Measurements from ENCODE around the gene OPHN1.
"Not testable (repeated sequence)": the region's sequence is repeated elsewhere in the genome, so short reads cannot be mapped to it uniquely, and the experiment has no call there.

The OPHN1 gene

DNA sequence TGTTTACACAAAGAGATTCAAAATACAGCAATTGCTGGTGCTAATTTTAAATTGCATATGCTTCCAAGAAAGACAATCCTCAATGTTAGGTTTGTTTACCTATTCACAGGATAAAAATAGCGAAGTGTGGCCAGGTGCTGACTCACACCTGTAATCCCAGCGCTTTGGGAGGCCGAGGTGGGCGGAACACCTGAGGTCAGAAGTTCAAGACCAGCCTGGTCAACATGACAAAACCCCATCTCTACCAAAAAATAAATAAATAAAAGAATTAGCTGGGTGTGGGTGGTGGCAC is 77.7 kb downstream of the OPHN1 start:
- DNase-seq = no peak

DNA sequence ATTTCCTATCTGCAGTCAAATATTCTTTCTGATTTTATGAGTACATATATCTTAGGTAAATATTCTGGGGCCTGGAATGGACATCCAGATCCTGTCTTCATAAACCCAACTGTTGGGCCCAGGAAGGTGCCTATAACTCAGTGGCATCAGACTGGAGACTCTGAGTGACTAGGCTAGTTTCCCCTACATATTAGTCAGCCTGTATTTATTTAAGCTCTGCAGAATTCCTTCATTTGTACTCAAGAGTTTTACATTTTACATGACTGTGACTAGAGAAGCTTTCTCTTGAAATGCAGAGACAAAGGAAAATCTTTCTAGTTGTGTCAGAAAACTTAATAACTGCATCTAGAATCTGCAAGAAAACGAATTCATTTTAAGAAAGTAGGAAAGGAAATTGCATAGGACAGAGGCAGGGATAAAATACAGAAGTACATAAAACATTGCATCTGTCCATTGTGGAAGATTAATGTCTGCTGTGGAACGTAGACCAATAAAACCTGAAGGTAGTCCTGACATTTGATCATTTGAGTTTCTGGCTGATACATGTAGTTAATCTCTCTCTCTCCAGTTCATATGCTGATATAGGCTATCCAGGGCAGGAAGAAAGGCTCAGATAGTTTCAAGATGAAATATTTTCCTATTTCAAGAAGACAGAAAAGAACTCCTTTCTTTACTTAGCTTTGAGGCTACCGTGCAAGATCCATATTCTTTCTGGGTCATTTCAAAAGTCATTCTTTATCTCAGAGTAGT is 78.2 kb downstream of the OPHN1 start:
- DNase-seq = no peak

DNA sequence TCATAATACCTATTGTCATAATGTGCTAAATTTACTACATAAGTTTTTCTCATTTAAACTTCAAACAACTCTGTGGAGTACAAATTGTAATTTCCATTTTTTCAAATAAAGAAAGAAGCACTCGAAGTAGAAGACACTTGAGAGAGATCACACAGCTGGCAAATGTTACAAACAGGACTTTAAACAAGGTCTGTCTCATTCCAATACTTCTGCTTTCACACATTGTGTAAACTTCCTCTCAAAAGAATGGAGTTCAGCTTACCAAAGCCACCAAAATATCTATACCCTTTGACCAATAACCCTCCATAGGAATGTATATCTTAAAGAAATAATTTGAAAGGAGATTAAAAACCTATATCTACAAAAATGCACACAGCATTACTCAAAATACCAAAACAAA is 88.3 kb downstream of the OPHN1 start:
- DNase-seq = no peak

DNA sequence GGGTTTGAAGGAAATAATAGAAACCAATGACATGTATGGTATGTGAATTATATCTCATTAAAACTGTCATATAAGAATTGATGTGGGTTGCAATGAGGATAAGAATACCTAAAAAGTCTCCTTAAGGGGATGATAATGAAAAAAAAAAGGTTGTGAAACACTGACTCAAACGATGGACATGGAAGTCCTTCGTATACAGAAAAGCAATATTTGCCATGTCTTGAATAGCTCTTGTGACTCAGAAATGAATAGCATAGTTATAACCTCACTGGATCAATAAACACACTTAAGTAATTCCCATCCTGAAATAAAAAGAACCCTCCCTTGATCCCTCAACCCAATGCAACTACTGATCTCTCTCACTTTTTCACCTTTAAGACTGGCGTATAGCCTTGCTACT is 89.7 kb downstream of the OPHN1 start:
- no peak for DNase-seq

DNA sequence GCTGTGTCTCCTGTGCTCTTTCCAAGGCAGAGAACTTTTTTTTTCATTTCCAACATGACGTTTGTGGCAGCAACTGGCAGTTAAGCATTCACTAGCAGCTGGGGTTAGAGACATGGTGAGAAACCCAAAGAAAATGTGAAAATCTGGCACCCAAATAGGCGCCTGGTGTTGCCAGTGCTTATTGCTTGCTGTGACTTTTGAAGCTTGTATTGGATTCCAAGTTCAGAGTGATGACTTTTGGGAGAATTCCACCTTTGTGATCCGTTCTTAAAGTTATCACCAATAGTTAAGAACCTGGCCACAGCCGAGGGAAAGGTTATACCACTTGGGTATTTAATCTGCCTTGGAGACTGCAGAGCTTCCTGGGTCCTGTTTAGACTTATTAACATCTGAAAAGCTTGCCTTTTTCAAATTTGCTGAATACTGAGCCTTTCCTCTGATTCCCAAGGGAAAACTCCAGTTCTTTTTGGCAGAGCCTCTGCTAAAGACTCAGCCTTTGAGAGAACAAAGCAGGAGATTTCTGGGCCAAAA is 101.0 kb downstream of the OPHN1 start:
- DNase-seq = no peak

DNA sequence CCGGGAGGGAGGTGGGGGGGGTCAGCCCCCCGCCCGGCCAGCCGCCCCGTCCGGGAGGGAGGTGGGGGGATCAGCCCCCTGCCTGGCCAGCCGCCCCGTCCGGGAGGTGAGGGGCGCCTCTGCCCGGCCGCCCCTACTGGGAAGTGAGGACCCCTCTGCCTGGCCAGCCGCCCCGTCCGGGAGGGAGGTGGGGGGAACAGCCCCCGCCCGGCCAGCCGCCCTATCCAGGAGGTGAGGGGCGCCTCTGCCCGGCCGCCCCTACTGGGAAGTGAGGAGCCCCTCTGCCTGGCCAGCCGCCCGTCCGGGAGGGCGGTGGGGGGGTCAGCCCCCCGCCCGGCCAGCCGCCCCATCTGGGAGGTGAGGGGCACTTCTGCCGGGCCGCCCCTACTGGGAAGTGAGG is 106.5 kb downstream of the OPHN1 start:
- DNase-seq = not testable (repeated sequence)

DNA sequence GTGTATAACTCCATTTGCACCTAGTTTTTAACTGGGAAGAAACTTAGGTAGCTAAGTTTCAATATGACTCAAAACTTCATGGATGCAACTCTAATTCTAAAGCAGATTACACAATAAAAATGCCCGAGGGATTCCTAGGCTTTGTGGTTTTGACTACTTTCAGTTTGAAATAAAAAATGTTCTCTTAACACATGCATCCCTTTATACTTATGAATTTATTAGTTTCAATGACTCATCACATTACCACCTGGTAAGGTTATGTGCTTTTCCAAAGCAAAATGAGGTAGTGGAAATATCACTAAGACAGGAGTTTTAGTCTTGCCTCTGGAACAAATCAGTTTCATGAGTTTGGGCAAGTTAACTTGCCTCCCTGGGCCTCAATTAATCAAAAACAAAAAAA is 125.5 kb downstream of the OPHN1 start:
- DNase-seq = no peak

DNA sequence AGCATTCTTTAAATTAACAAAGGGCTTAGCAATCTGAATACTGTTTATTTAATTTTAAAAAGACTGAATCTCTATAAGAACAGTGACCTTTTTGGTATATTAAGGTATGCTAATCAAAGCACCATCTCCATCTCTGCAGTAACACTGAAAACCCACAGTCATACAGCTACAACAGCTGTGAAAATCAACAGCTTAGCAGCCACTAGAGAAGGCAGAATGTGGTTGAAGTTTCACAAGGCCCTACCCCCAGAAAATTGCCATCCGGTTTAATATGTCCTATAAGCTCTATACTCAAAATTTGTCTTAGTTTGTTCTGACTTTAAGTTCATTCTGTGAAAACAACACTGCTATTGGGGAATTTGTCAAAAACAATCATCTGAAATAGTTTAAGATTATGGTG is 128.7 kb downstream of the OPHN1 start:
- no peak for DNase-seq

DNA sequence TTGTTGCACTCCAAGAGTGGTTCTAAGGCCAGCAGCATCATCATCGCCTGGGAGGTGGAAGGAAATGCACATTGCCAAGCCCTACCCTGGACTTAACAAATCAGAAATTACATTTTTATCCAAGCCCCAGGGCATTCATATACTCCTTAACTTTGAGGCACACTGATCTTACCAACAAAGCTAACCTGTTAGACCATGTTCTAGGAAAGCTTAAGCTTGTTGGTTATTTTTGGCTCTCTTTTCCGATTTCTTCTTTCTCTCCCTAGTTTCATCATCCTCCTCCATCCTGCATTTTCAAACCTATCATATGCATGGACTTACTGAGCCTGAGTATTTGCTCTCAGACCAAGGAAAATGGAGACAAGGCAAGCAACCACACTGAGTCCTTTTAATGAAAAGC is 133.4 kb downstream of the OPHN1 start:
- no peak for DNase-seq

DNA sequence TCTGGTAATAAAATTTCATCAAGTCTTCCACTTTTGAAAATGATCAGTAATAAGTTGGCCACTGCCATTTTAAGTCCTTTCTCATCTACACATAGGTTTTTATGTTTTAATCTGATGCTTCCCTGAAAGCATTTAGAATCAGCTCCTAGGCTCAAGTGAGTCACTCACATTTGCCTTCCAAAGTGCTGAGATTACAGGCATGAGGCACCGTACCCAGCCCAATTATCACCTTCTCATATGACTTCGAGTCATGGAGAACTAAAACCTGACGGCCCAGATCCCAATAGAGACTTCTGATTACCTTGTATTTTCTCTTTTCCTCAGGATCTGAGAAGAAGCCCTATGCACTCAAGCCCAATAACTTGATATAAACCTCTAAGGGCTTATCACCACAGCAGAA is 140.8 kb downstream of the OPHN1 start:
- DNase-seq = no peak

DNA sequence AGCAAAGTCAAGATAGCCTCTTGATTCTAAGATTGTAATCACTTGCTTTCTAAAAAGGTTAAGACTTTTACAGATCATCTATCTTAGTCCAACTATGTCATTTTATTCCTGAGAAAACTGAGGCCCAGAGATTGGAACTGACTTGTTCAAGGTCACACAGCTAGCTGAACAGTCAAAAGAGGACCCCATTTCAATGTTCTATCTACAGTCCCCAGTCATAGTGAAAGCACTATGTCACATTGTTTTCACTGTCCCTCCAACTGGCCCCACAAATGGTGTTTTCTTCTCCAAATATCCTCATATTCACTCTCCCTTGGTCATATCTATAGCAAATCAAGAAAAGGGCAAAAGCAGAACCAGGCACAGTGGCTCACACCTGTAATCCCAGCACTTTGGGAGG is 145.2 kb downstream of the OPHN1 start:
- DNase-seq = no peak

DNA sequence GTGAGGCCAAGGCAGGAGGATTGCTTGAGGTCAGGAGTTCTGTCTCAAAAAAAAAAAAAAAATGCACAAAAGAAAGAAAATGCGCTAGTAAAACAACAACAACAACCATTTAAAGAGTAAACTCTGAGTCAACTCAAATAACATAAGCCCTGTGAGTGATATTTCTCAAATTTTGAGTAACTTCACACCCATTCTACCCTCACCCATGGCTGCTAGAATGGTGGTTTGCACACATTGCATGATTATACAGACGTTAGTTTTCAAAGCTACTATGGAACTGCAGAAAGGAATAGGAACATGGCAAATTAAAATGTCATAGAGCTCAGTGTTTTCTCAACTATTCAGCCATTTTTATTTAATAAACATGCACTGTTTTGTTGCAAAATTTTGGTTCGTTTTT is 145.9 kb downstream of the OPHN1 start:
- DNase-seq = no peak

DNA sequence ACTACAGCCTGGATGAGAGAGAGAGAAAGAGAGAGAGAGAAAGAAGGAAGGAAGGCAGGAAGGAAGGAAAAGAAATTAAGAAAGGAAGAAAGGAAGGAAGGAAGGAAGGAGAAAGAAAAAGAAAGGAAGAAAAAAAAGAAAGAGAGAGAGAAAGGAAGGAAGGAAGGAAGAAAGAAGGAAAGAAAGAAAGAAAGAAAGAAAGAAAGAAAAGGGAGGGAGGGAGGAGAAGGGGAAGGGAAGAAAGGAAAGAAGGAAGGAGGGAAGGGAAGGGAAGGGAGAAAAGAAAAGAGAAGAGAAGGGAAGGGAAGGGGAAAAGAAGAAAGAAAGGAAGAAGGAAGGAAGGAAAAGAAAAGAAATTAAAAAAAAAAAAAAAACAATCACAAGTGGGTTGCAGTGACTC is 146.3 kb downstream of the OPHN1 start:
- no peak for DNase-seq

DNA sequence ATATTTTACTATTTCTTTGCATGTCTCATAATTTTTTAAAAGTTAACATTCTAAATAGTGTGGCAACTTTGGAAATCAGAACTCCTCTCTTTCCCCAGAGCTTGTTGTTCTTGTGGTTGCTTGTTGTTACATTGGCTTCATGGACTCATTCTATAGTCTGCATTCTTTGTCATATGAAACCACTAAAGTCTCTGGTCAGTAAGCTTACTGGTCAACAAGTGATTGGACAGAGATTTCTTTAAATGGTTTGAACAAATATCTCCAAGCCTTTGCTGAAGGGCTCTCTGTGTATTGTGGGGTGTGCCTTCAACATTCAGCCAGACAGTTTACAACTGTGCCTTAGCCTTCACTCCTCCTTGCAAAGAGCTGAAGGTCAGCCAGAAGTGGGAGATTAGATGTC is 147.2 kb downstream of the OPHN1 start:
- DNase-seq = no peak

DNA sequence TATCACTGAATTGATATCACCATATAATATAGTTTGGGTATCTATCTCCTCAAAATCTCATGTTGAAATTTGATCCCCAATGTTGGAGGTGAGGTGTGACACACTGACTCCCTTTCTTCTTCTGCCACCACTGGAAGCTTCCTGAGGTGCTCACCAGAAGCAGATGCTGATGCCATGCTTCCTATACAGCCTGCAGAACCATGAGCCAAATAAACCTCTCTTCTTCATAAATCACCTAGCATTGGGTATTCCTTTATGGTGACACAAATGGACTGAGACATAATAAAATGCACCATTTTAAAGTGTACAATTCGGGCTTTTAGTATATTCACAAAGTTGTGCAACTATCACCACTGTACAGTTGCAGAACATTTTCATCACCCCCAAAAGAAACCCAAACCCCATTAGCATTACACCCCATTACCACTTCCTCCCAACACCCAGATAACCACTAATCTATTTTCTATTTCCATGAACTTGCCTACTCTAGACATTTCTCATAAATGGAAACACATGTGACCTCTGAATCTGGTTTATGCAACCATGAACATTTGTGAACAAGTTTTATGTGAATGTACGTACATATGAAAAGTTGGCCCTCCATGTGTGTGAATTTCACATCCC is 148.9 kb downstream of the OPHN1 start:
- no peak for DNase-seq

DNA sequence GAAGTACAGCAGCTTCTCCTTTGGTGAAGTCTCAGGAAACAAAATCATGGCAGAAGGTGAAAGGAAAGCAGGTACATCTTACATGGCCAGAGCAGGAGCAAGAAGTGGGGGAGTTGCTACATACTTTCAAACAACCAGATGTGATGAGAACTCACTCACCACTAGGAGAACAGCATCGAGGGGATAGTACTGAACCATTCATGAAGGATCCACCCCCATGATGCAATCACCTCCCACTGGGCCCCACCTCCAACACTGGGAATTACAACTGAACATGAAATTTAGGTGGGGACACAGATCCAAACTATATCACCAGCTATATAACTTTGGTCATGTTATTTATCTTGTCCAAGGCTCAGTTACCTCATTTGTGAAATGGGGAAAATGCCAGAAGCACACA is 159.4 kb downstream of the OPHN1 start:
- DNase-seq = no peak

DNA sequence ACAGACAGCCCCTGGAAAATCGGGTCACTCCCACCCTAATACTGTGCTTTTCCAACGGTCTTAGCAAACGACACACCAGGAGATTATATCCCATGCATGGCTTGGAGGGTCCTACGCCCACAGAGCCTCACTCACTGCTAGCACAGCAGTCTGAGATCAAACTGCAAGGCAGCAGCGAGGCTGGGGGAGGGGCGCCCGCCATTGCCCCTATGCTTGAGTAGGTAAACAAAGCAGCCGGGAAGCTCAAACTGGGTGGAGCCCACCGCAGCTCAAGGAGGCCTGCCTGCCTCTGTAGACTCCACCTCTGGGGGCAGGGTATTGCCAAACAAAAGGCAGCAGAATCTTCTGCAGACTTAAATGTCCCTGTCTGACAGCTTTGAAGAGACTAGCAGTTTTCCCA is 168.5 kb downstream of the OPHN1 start:
- not testable (repeated sequence) for DNase-seq

DNA sequence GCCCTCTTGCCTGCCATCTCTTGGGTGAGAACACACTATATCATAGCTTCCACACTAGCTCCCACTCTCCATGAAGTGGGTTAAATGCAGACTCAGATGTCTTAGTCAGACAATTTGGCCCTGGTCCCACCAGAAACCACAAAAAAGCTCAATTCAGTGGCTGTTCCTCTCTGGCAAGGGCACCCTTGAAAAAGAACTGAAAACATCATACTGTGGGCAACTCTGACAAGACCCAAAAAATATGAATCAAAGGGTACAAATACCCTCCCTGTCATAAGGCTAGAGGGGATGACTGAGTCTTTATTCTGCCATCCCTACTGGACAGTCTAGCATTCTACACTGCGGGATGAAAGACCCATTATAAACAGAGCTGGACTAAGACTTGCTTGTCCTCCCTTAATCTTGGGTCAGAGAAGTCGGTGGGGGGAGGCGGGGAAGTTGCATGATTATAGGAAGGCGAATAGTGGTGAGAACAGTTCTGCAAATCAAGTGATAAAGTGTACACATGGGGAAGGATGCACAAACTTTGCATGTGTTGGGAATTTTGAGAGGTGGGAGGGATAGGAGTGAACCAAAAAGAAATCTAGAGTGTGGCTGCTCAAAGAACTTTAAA is 172.1 kb downstream of the OPHN1 start:
- no peak for DNase-seq

DNA sequence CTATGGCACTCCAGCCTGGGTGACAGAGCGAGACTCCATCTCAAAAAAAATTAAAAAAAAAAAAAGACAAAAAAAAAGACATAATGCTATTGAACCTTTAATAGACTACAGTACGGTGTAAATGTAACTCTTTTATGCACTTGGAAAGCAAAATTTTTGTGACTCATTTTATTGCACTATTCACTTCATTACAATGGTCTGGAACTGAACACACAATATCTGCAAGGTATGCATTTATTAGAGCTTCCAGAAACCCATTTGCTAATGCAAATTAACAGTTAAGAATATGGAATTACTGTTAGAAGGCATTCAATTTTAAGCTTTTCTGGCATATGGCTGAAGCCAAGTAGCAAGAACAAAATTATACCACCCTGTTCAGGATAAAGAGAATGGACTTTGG is 176.3 kb downstream of the OPHN1 start:
- DNase-seq = no peak

DNA sequence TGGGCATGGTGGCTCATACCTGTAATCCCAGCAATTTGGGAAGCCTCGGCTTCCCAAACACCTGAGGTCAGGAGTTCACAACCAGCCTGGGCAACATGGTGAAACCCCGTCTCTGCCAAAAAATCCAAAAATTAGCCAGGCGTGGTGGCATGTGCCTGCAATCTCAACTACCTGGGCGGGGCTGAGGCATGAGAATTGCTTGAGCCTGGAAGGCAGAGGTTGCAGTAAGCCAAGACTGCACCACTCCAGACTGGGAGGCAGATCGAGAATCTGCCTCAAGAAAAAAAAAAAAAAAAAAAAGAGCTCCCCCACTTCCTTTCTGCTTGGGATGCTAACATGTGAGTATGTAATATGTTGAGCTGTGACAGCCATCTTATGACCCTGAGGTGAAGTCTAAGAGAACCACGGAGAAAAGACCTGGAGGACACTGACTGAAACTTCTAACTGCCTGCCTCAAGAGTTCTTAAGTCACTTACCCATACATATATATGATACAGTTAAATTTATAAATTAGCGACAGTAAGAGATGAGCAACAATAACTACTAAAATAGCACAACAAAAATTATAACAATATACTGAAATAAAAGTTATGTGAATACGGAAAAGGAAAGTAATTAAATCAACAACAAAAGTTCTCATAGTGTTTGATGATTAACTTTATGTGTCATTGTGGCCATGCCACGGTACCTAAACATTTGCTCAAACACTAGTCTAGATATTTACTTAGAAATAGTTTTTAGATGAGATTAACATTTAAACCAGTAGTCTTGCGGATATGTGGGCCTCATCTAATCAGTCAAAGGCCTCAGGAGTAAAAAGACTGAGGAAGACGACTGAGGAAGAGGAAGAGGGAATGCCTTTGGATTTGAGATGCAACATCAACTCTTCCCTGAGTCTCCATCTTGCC is 178.3 kb downstream of the OPHN1 start:
- DNase-seq = no peak

DNA sequence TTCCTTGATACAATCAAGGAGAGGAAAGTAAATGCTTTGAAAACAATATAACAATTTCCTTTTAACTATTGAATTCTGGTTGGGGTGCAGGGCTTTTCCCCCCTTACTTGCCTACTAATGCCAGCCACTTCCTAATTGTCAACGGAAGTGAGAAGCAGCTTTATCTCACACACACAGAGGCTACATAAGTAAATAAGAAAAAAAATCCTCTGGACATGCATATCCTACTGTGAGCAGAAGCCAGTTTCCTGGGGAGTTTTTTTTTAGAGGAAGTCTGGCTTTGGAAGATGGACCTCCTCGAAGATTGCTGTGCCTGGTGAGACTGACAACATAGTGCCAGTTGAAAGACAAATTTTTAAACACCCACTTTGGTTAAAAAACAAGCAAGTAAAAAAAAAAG is 180.6 kb downstream of the OPHN1 start:
- DNase-seq = no peak

DNA sequence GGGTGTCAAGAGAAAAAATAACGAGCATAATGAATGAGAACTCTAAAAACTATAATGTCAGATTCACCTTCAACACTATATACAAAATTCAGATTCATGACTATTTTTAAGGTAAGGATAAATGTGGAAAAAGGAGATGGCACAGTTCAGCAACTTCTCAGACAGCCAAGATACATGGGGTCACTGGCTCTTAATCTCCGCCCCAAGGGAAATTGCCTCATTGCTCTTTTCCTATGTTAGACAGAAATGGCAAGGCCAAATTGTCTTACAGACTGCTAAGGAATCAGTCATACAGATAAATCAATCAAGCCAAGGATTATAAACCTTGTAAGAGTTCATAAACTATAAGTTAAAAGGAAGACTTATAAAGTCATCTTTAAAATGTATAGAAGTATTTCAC is 183.4 kb downstream of the OPHN1 start:
- DNase-seq = no peak

DNA sequence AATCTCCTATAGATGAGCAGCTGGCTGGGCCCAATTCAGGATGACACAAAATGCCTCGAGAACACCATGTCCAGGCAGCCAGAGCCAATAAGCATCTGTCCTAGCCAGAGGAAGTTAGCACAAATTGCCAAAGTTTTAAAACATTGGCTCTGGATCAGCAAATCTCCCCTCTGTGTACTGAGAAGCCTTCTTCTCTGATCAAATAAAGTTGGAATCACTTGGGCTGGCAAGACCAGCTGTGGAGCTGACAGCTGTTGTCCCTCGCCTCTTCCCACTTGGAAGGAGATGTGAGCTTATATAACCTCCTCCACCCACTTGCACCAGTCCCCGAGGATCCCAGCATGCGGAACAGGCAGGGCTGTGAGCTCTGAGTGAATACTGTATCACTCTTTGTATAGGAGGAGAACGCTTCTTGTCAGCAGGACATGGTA is 183.9 kb downstream of the OPHN1 start:
- DNase-seq = no peak

All from NCI-H2081 (cell line).